Astrocyte of the hippocampus (primary cell): ENCODE results near the gene NME8.
A peak's percentile ranks its signal among the peaks of the same experiment; 100 is the strongest.
"Not testable (repeated sequence)": the region's sequence is repeated elsewhere in the genome, so short reads cannot be mapped to it uniquely, and the experiment has no call there.

Source experiments
- DNase-seq: peaks from one replicate; pipeline ENCODE4 v3.0.0; 2011; ENCODE audit warnings: low read depth, low spot score

The NME8 gene, protein sequence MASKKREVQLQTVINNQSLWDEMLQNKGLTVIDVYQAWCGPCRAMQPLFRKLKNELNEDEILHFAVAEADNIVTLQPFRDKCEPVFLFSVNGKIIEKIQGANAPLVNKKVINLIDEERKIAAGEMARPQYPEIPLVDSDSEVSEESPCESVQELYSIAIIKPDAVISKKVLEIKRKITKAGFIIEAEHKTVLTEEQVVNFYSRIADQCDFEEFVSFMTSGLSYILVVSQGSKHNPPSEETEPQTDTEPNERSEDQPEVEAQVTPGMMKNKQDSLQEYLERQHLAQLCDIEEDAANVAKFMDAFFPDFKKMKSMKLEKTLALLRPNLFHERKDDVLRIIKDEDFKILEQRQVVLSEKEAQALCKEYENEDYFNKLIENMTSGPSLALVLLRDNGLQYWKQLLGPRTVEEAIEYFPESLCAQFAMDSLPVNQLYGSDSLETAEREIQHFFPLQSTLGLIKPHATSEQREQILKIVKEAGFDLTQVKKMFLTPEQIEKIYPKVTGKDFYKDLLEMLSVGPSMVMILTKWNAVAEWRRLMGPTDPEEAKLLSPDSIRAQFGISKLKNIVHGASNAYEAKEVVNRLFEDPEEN

DNA sequence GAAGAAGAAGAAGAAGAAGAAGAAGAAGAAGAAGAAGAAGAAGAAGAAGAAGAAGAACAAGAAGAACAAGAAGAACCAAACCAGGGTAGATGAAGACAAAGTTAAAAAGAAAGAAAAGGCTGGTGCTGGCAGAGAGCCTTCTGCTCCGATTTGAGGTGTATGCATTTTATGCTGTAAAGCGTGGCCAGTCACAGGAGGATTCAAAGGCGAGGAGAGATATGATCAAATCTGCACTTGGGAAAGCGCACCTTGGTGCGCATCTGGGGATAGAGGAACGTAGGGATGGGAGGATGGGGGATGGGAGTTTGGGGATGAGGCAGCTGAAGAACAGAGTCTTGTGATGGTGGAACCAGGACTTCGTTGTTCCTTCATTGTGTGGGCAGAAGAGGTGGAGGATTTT is at the start of gene NME8:
NME8 (plus strand) TSS at position 301 of the 400 bp plus-strand sequence. CDS start 1,670 bp downstream, outside the sequence.
- DNase-seq = no peak

DNA sequence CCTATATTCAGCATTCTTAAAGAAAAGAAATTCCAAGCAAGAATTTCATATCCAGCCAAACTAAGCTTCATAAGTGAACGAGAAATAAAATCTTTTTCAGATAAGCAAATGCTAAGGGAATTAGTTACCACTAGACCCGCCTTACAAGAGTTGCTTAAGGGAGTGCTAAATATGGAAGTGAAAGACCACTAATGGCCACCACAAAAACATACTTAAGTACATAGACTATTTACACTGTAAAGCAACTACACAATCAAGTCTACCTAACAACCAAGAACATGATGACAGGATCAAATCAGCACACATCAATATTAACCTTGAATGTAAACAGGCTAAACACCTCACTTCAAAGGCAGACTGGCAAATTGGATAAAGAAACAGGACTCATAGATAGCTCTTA is 42.2 kb upstream of the NME8 start:
- DNase-seq = no peak

DNA sequence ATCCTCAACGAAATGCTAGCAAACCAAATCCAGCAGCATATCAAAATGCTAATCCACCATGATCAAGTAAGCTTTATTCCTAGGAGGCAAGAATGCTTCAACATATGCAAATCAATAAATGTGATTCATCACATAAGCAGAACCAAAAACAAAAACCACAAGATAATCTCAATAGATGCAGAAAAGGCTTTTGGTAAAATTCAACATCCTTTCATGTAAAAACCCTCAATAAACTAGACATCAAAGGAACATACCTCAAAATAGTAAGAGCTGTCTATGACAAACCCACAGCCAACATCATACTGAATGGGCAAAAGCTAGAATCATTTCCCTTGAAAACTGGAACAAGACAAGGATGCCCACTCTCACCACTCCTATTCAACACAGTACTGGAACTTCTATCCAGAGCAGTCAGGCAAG is 36.2 kb upstream of the NME8 start:
- not testable (repeated sequence) for DNase-seq

DNA sequence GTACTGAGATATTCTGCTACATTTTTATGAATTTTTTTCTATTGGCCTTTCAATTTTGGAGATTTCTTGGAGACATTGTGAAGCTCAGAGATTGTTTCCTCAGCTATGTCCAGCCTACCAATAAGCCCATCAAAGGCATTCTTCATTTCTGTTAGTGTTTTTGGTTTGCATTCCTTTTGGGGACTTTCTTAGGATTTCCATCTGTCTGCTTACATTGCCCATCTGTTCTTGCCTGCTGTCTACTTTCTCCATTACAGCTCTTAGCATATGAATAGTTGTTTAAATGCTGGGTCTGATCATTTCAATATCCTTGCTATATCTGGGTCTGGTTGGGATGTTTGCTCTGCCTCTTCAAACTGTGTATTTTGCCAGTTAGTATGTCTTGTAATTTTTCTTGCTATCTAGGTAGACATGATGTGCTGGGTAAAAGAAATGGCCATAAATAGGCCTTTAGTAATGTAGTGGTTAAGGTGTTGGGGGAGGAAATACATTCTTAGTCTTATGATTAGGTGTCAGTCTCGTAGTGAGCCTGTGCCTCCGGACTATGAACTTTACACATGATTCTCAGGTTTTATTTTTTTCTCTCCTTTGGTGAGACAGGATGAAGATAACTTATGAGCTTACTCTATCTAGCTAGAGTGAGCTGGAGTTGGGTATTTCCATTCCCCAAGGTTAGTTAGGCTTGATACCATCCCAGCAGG is 32.6 kb upstream of the NME8 start:
- DNase-seq = no peak

DNA sequence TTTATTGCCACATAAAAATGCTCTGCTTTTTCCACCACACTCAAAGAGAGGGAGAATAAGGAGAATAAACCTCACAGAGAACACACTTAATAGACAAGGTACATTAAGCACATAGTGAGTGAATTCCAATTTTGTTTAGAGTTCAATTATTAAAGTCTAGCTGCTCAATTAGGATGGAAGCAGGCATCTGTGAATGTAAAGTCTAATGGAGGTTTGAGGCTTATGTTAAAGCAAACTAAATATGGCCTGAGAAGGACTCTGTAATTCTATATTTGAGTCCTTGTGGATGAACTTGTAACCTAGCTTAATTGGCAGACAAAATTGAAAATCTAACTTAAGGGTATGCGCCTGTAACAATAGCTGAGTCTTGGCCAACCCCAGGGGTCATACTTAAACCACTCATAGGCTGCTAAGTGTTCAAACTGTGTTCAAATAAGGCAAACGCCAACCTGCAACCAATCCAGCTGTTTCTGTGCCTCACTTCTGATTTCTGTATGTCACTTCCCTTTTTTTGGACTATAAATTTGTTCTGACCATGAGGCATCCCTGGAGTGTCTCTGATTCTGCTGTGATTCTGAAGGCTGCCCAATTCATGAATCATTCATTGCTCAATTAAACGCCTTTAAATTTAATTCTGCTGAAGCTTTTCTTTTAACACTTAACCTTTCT is 31.3 kb upstream of the NME8 start:
- DNase-seq = no peak

DNA sequence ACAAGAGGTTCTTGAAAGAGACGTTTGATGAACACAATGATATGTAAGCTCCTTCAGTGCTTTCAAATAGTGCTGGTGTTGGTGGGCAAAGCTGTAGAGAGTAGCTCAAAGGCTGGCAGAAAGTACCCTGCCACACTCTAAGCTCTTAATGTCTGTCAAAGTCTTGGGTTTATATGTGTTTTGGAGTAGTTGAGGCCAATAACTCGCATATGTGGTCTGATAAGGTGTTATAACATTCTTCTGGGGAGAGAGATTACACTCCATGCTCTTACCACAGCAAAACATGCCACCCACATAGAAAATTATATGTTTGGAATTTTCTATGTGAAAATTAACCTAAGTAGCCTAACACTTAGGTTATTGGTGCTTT is 30.8 kb upstream of the NME8 start:
- no peak for DNase-seq

DNA sequence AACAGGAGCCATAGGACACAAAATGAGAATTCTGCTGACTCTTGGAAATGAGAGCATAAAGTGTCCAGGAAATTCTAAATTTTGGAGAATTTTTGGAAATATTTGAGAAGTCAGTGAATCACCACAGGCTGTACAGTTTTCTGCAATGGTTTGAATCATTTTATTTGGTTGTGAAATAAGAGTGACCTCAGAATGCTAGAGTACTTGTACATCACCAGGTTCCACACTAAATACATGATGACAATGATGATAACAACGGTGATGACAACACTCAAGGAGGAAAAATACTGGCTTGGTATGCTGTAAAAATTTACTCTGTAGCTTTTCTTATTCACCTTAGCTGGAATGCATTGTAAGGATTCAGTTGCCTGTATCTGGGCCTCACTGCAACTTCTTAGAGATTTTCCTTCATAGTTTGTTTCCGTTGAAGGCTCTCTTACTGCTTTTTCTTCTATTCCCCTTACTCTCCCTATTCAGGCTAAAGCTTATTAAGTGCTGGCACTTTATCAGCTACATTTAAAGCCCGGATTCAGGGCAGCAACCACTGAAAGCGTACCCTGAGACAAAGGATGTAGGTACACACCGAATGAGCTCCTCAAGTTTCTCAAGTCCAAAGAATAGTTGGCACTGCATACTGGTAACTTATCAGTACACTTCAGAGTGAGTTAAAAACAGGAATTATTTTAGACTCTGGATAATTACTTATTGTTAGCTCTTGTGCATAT is 30.2 kb upstream of the NME8 start:
- no peak for DNase-seq

DNA sequence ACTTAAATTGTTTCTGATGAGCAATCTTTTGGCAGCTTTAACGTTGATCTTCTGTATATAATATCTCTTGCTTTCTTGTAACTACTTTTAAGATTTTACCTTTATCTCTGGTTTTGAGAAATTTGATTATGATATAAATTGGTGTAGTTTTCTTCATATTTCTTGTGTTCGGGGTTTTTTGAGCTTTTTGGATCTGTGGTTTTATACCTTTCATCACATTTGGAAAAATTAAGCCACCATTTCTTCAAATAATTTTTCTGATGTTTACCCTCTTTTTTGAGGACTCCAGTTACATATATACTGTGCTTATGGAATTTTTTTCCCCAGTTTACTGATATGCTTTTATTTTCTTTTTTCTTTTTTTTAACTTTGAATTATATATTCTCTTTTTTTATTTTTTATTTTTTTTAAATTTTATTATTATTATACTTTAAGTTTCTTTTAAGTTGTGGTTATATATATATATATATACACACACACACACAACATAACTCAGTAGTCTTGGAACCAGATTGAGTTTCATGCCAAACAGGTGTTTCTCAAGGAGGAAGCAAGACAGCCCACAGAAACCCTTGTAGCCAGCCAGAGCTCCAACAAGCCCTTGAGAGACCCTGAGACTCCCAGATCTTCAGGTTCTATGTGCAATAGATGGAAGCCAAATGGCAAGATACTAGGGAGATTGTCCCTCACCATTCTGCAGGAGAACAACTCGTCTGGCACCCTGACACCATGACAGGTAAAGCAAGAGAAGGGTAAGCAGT is 27.5 kb upstream of the NME8 start:
- no peak for DNase-seq

DNA sequence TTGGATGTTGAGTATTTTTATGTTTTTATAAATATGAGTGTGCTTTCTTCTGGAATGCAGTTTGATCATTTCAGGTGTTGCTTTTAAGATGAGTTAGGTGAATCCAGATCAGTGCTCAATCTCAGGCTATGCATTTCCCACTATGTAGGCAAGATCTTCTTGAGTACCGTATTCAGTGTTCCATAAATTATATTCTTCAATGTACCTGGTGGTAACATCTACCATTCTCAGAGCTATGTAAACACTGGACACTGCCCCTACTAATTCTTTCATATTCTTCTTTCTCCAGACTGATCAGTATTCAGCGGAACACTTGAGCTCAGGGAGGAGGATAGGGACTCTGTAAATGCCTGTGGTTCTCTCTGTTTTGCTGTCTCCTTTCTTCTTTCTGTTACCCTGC is 25.5 kb upstream of the NME8 start:
- no peak for DNase-seq

DNA sequence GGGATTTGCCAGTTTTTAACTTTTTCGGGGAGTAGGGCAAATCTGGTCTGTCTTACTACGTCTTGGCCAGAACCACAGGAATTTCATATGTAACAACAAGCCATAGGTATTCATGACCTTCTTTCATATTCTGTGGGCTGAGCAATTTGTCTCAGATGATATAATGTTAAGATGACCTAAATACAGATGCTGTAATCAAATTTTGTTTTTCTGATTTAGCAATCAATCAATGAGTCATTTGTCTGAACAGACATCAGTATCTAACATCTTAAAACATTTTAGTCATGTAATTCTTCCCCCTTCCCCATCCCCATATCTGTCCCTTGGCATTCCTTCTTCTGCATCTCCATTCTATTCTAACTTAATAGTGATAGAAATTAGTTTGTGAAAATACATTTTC is 24.8 kb upstream of the NME8 start:
- DNase-seq = no peak

DNA sequence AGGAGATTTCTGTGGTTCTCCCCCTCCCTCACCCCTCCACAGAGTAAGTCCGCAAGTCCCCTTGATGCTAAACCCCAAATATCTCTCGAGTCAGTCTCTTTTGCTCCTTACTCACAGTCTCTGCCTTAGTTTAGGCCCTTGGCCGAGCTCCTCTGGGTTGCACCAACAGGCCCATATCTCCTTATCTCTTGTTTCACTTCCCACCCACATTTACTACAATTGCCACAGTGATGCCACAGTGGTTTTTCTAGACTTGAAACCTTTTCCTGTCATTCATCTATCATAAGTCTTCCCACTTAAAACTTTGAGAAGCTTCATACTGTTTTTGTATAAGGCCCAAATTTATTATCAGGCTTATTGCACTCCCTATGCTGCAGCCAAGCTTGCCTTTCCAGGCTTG is 23.4 kb upstream of the NME8 start:
- no peak for DNase-seq

DNA sequence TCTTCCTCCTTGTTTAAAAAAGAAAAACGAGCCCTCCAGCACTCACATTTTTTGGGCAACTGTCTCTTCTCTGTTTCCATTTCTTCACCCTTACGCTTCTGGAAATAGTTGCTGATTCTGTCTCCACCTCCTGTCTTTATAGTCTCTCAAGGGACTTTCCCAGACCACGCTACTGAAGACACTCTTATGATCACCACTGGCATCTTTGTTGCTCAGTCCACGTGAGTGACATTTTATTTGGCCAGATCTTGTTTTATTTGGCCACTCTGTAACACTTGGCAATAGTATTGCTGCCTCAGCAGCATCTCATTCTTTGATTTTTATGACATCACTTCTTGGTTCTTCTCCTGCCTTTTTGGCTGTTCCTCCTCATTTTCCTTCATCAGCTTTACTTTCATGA is 21.6 kb upstream of the NME8 start:
- peak; percentile 5 for DNase-seq

DNA sequence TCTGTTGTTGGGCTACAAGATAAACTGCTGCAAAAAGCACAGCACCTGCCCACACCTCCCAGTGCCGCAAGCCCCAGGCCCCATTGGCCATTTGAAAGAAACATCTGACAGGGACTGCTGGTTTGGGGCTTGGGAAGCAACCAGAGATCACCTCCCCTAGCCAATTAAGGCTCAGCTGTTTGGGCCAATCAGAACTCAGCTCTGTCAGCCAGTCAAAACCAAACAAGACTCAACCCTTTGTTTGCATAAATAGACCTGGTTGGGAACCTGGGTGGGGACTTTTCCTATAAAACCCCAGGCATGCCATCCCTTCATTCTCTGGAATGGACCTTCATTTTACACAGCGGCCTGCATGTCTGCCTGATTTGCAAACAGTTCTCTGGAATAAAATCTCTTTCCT is 17.2 kb upstream of the NME8 start:
- DNase-seq = no peak

DNA sequence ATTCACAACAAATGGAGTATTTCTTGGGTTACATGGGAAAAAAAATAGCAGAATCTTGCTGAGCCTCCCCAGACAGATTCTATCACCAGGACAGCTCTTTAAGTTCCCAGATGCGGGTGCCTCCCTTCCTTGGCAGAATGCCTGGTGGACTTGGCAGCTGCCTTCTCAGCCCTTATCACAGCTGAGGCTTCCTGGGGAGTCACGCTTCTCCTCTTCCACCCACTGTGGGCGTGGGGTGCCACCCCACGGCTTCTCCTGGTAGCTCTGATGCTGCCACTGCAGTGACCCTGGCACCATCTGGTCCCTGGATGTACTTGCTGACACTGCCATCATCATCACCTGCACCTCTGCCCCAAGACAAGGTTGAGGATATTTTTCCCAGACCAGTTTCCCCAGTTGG is 16.2 kb upstream of the NME8 start:
- peak; percentile 26 for DNase-seq

DNA sequence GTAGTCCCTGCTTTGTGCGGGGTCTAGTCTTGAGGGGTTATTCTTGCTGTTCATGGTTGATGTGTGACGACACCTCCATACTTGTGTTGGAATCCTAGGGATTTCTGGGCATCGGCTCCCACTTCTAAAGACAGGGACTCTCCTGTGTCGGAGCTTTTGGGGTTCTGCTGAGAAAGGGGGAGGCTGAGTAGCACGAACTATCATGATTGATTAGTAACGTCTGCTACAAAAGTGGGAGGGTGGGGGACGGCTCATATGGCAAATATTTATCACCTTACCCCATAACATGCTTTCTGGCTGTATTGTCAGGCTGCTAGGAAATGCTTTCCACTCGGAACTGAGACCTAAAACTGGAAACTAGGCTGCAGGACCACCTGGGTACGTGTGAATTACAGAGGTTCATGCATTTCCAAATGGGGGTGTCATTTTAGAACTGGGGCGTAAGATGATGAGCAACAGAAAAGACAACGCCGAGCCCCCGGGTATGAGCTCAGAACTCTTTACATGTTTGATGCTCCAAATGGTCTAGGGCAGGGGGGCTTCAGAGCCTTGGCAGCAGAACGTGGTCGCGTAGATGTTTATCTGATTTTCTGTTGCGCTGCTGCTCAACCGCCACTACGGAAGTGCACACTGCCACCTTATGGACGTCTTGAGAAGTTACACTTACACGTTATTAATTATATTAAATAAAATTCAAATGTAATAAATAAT is 15.1 kb upstream of the NME8 start:
- peak; percentile 49 for DNase-seq

DNA sequence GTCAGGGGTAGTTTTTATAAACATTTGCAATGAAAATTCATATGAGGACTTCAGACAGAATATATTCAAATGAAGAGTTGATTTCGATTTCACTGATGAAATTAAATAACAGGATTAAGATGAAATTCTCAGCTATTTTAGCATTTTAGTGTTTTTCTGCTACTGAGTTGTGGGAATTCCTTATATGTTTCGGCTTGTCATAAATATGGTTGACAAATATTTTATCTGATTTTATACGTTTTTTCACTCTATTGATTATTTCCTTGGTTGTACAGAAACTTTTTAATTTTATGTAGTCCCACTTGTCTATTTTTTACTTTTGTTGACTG is 14.6 kb upstream of the NME8 start:
- DNase-seq = no peak

DNA sequence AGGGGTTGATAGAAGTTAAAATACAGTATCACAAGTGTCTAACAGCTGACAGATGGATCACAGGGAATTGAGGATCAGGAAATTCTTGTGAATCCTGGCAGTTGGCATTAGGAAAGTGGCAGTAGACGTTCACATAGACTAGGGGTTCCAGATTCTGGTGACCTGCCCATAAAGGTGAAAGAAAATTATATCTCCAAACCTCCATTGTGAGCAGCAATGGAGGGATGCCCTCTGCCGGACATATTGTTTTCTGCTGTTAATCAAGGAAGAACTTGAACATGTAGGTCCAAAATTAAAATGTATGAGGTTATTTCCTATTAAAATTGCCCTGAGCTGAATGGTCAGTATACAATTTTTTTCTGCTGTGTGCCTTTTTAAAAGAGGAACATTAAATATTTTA is 5.1 kb downstream of the NME8 start:
- peak; percentile 7 for DNase-seq

DNA sequence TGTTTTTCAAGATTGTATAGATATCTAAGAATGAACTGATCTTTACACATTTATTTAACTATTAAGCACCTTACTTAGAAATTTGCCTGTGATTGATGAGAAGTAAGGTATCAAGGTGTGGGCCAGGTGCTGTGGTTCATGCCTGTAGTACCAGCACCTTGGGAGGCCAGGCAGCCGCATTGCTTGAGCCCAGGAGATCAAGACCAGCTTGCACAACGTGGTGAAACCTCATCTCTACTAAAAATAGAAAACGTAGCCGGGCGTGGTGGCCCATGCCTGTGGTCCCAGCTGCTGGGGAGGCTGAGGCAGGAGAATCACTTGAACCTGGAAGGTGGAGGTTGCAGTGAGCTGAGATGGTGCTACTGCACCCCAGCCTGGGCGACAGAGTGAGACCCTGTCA is 33.7 kb downstream of the NME8 start:
- no peak for DNase-seq

DNA sequence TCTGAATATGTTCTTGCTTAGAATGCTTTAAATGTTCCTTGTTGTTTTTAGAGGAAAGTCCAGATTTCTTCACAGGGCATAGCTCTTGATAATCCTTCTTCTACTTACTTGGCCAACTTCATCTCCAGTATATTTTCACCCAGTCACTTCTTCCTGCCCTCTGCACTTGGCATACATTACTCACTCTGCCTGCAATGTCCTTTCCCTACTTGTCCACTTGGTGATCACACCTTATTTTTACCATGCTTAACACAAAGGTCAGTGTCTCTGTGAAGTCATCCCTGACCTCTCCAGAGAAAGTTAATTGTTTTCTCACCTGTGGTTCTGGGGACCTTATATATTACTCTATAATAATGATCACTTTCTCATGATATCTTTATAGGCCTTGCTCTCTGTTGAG is 45.0 kb downstream of the NME8 start:
- DNase-seq = no peak

DNA sequence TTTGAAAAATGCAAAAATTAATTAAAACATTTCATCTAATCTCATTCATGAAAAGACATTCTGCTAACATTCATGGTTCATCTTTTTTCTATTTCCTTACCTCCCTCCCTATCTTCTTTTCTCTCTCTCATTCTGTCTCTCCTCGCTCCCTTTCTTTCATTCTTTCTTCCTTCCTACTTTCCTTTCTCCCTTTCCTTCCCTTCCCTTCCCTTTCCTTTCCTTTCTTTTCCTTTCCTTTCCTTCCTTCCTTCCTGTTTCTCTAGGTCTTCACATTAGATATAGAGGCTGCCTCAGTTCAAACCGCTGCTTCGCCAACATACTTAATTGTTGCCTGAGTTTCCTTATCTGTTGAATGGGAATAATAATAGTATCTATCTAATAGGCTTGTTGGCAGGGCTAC is 46.3 kb downstream of the NME8 start:
- DNase-seq = no peak
